ENCODE data around the gene ZNF76.

GRCh38 chr6:35267446-35267845 lies 7.9 kb downstream of the ZNF76 start:
- TF ChIP-seq CTCF (conservative IDR thresholded peaks at IDR 0.05) (no peak), EZH2 (IDR thresholded peaks at IDR 0.05; ENCODE audit: low read depth) (no peak)
